Measurements from ENCODE around the gene GLYR1. TPM values are rescaled to one million over a fixed set of nuclear protein-coding genes. Genes with fewer than 3 reads are reported as not detected.

GLYR1 gene
- total and polyA plus RNA-seq, 3 experiments from 2014 or later = 40.2 to 110 (median 104) TPM

- peak overlapping the region; percentile 11 to 65 (median 32) for H3K4me3 Mint-ChIP-seq
- Histone ChIP-seq H3K27ac (ENCODE audit: low read depth, low read length) (no peak overlapping the region), H3K4me1 (ENCODE audit: insufficient read depth, low read length) (peaks cover 44% of the 10 kb centered on the region), H3K36me3 (ENCODE audit: insufficient read depth, low read length) (peaks cover 4% of the 10 kb centered on the region), H3K27me3 (ENCODE audit: insufficient read depth, low read length, poor library complexity, severe bottlenecking) (no peaks in the 10 kb centered on the region), H3K4me3 (ENCODE audit: low read length) (peak overlapping the region; percentile 7), H3K9me3 (ENCODE audit: low read length) (no peaks in the 10 kb centered on the region)
- DNase-seq = no peak
- H3K27me3 Mint-ChIP-seq = no peaks in the 10 kb centered on the region
- ChIA-PET POLR2A (no interaction called here), CTCF (no interaction called here)
- peak overlapping the region in 2 of 8 donors; percentile 42 to 55 for H3K27ac Mint-ChIP-seq
- H3K4me1 Mint-ChIP-seq = peaks cover 54 to 61% (median 59%) of the 10 kb centered on the region in 3 donors
- H3K9me3 Mint-ChIP-seq = no peaks in the 10 kb centered on the region
- peaks cover 0 to 39% (median 5%) of the 10 kb centered on the region in 3 donors for H3K36me3 Mint-ChIP-seq
These were observed 3.1 kb upstream of the GLYR1 start for GRCh38 chr16:4850211-4850610.

GRCh38 chr16:4847774-4848587 is 893 bp upstream of the GLYR1 start:
- no peaks in the 10 kb centered on the region for H3K9me3 ChIP-seq (ENCODE audit: low read length)
- H3K27me3 Mint-ChIP-seq = no peaks in the 10 kb centered on the region
- H3K4me1 Mint-ChIP-seq = peaks cover 57 to 74% (median 66%) of the 10 kb centered on the region in 3 donors
- no peaks in the 10 kb centered on the region for H3K27me3 ChIP-seq (ENCODE audit: insufficient read depth, low read length, poor library complexity, severe bottlenecking)
- peak overlapping the region; percentile 81 to 96 (median 94) for H3K27ac Mint-ChIP-seq
- peaks cover 0 to 38% (median 9%) of the 10 kb centered on the region in 3 donors for H3K36me3 Mint-ChIP-seq
- peak overlapping the region; percentile 89 for H3K27ac ChIP-seq (ENCODE audit: low read depth, low read length)
- H3K4me1 ChIP-seq (ENCODE audit: insufficient read depth, low read length) = peaks cover 49% of the 10 kb centered on the region
- H3K4me3 Mint-ChIP-seq = peak overlapping the region; percentile 87 to 97 (median 92)
- DNase-seq = peak in 2 of 5 donors; percentile 9 to 20
- no peaks in the 10 kb centered on the region for H3K9me3 Mint-ChIP-seq
- ChIA-PET POLR2A (interaction anchor here (1.0 to 1.6 kb wide), 3 partner anchors 45 to 113 kb away, joined by 3 to 4 read pairs (median 4); partner anchors contain the start of genes DNAAF8 and ROGDI), CTCF (no interaction called here)
- peak overlapping the region; percentile 77 for H3K4me3 ChIP-seq (ENCODE audit: low read length)
- peaks cover 9% of the 10 kb centered on the region for H3K36me3 ChIP-seq (ENCODE audit: insufficient read depth, low read length)

GRCh38 chr16:4846503-4846900 is 586 bp downstream of the GLYR1 start:
- H3K9me3 ChIP-seq (ENCODE audit: low read length) = no peaks in the 10 kb centered on the region
- no peaks in the 10 kb centered on the region for H3K27me3 Mint-ChIP-seq
- peak overlapping the region; percentile 89 for H3K27ac ChIP-seq (ENCODE audit: low read depth, low read length)
- ChIA-PET POLR2A (interaction anchor here (1.6 kb wide), 1 partner anchor 44 kb away, joined by 4 read pairs; the partner anchor contains the start of gene ROGDI), CTCF (no interaction called here)
- peak overlapping the region; percentile 85 to 93 (median 88) for H3K4me3 Mint-ChIP-seq
- H3K36me3 Mint-ChIP-seq = peaks cover 0 to 43% (median 9%) of the 10 kb centered on the region in 3 donors
- peaks cover 16% of the 10 kb centered on the region for H3K36me3 ChIP-seq (ENCODE audit: insufficient read depth, low read length)
- no peaks in the 10 kb centered on the region for H3K27me3 ChIP-seq (ENCODE audit: insufficient read depth, low read length, poor library complexity, severe bottlenecking)
- peaks cover 48% of the 10 kb centered on the region for H3K4me1 ChIP-seq (ENCODE audit: insufficient read depth, low read length)
- H3K27ac Mint-ChIP-seq = peak overlapping the region; percentile 78 to 97 (median 95)
- H3K4me1 Mint-ChIP-seq = peaks cover 50 to 60% (median 54%) of the 10 kb centered on the region in 3 donors
- H3K9me3 Mint-ChIP-seq = no peaks in the 10 kb centered on the region
- peak overlapping the region; percentile 55 for H3K4me3 ChIP-seq (ENCODE audit: low read length)
- DNase-seq = peak in 4 of 5 donors; percentile 6 to 12 (median 8)

- Mint-ChIP-seq H3K9me3 (no peaks in the 10 kb centered on the region), H3K36me3 (peaks cover 7 to 87% (median 21%) of the 10 kb centered on the region in 3 donors), H3K4me3 (no peak overlapping the region), H3K27ac (peak overlapping the region in 4 of 8 donors; percentile 10 to 52 (median 25)), H3K4me1 (peaks cover 12 to 33% (median 31%) of the 10 kb centered on the region in 3 donors), H3K27me3 (no peaks in the 10 kb centered on the region)
- ChIA-PET POLR2A (no interaction called here), CTCF (no interaction called here)
- DNase-seq = no peak
- Histone ChIP-seq H3K27me3 (ENCODE audit: insufficient read depth, low read length, poor library complexity, severe bottlenecking) (no peaks in the 10 kb centered on the region), H3K9me3 (ENCODE audit: low read length) (no peaks in the 10 kb centered on the region), H3K4me1 (ENCODE audit: insufficient read depth, low read length) (peaks cover 12% of the 10 kb centered on the region), H3K36me3 (ENCODE audit: insufficient read depth, low read length) (peaks cover 35% of the 10 kb centered on the region), H3K27ac (ENCODE audit: low read depth, low read length) (no peak overlapping the region), H3K4me3 (ENCODE audit: low read length) (no peak overlapping the region)
These were observed 6.1 kb downstream of the GLYR1 start for GRCh38 chr16:4840984-4841383.

- H3K4me3 ChIP-seq (ENCODE audit: low read length) = no peak overlapping the region
- Mint-ChIP-seq H3K4me1 (peaks cover 4 to 23% (median 20%) of the 10 kb centered on the region in 3 donors), H3K4me3 (no peak overlapping the region), H3K36me3 (peaks cover 7 to 86% (median 21%) of the 10 kb centered on the region in 3 donors), H3K27me3 (no peaks in the 10 kb centered on the region), H3K27ac (peak overlapping the region in 4 of 8 donors; percentile 13 to 65 (median 28)), H3K9me3 (no peaks in the 10 kb centered on the region)
- no peak overlapping the region for H3K27ac ChIP-seq (ENCODE audit: low read depth, low read length)
- no peaks in the 10 kb centered on the region for H3K27me3 ChIP-seq (ENCODE audit: insufficient read depth, low read length, poor library complexity, severe bottlenecking)
- no peak for DNase-seq
- CTCF ChIA-PET = no interaction called here
- H3K4me1 ChIP-seq (ENCODE audit: insufficient read depth, low read length) = peaks cover 2% of the 10 kb centered on the region
- peaks cover 35% of the 10 kb centered on the region for H3K36me3 ChIP-seq (ENCODE audit: insufficient read depth, low read length)
- POLR2A ChIA-PET = no interaction called here
- no peaks in the 10 kb centered on the region for H3K9me3 ChIP-seq (ENCODE audit: low read length)
These were observed 7.1 kb downstream of the GLYR1 start for GRCh38 chr16:4839942-4840341.

- Histone ChIP-seq H3K4me1 (ENCODE audit: insufficient read depth, low read length) (no peaks in the 10 kb centered on the region), H3K27me3 (ENCODE audit: insufficient read depth, low read length, poor library complexity, severe bottlenecking) (no peaks in the 10 kb centered on the region), H3K9me3 (ENCODE audit: low read length) (no peaks in the 10 kb centered on the region), H3K4me3 (ENCODE audit: low read length) (no peak overlapping the region), H3K27ac (ENCODE audit: low read depth, low read length) (no peak overlapping the region), H3K36me3 (ENCODE audit: insufficient read depth, low read length) (peaks cover 35% of the 10 kb centered on the region)
- no peaks in the 10 kb centered on the region for H3K27me3 Mint-ChIP-seq
- peaks cover 7 to 81% (median 15%) of the 10 kb centered on the region in 3 donors for H3K36me3 Mint-ChIP-seq
- no peak for DNase-seq
- ChIA-PET POLR2A (no interaction called here), CTCF (no interaction called here)
- no peak overlapping the region for H3K27ac Mint-ChIP-seq
- H3K9me3 Mint-ChIP-seq = no peaks in the 10 kb centered on the region
- H3K4me3 Mint-ChIP-seq = peak overlapping the region in 1 of 7 donors; percentile 13
- H3K4me1 Mint-ChIP-seq = peaks cover 5 to 27% (median 26%) of the 10 kb centered on the region in 3 donors
These were observed 9.2 kb downstream of the GLYR1 start for GRCh38 chr16:4837733-4838501.

GRCh38 chr16:4836727-4837126 is 10.4 kb downstream of the GLYR1 start:
- H3K36me3 Mint-ChIP-seq = peaks cover 7 to 83% (median 17%) of the 10 kb centered on the region in 3 donors
- H3K27ac Mint-ChIP-seq = peak overlapping the region in 5 of 8 donors; percentile 29 to 67 (median 51)
- H3K27me3 Mint-ChIP-seq = no peaks in the 10 kb centered on the region
- Histone ChIP-seq H3K27ac (ENCODE audit: low read depth, low read length) (no peak overlapping the region), H3K36me3 (ENCODE audit: insufficient read depth, low read length) (peaks cover 40% of the 10 kb centered on the region), H3K4me3 (ENCODE audit: low read length) (no peak overlapping the region), H3K9me3 (ENCODE audit: low read length) (no peaks in the 10 kb centered on the region), H3K4me1 (ENCODE audit: insufficient read depth, low read length) (no peaks in the 10 kb centered on the region), H3K27me3 (ENCODE audit: insufficient read depth, low read length, poor library complexity, severe bottlenecking) (no peaks in the 10 kb centered on the region)
- ChIA-PET CTCF (no interaction called here), POLR2A (no interaction called here)
- DNase-seq = no peak
- peaks cover 6 to 31% (median 28%) of the 10 kb centered on the region in 3 donors for H3K4me1 Mint-ChIP-seq
- H3K4me3 Mint-ChIP-seq = no peak overlapping the region
- H3K9me3 Mint-ChIP-seq = no peaks in the 10 kb centered on the region
